Measurements from ENCODE around the gene CRIP3. TPM values are rescaled to one million over a fixed set of nuclear protein-coding genes. Genes with fewer than 3 reads are reported as not detected.

The CRIP3 gene
- total and polyA plus RNA-seq, 2 of the 13 experiments (the other 11 are each of a cell fraction or from before 2014, with no cell fraction given), result 6.3 to 9.3 TPM

DNA sequence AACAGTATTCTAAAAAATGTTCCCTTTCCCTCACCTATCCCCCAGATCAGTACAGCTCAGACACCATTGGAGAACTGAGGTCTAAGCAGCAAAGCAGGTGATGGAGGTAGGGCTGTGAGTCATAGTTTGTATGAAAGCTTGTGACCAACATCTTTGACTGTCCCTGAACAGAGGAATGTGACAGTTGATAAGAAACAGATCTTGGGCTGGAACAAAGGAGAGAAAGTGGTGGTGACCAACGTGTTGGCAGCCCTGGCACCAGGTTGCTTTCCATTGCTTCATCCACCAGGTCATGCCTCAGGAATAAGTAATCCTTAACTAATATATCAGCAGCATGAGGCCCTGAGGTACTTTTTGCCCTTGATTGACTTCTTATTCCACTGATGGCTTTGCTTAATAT is 19.9 kb upstream of the CRIP3 start (continued):
- TF ChIP-seq, protein P1, sequence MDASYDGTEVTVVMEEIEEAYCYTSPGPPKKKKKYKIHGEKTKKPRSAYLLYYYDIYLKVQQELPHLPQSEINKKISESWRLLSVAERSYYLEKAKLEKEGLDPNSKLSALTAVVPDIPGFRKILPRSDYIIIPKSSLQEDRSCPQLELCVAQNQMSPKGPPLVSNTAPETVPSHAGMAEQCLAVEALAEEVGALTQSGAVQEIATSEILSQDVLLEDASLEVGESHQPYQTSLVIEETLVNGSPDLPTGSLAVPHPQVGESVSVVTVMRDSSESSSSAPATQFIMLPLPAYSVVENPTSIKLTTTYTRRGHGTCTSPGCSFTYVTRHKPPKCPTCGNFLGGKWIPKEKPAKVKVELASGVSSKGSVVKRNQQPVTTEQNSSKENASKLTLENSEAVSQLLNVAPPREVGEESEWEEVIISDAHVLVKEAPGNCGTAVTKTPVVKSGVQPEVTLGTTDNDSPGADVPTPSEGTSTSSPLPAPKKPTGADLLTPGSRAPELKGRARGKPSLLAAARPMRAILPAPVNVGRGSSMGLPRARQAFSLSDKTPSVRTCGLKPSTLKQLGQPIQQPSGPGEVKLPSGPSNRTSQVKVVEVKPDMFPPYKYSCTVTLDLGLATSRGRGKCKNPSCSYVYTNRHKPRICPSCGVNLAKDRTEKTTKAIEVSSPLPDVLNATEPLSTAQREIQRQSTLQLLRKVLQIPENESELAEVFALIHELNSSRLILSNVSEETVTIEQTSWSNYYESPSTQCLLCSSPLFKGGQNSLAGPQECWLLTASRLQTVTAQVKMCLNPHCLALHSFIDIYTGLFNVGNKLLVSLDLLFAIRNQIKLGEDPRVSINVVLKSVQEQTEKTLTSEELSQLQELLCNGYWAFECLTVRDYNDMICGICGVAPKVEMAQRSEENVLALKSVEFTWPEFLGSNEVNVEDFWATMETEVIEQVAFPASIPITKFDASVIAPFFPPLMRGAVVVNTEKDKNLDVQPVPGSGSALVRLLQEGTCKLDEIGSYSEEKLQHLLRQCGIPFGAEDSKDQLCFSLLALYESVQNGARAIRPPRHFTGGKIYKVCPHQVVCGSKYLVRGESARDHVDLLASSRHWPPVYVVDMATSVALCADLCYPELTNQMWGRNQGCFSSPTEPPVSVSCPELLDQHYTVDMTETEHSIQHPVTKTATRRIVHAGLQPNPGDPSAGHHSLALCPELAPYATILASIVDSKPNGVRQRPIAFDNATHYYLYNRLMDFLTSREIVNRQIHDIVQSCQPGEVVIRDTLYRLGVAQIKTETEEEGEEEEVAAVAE (CRISPR knock-in tag; IDR thresholded peaks at IDR 0.05; ENCODE audit: borderline replicate concordance), result no peak
- TF ChIP-seq, protein P2, sequence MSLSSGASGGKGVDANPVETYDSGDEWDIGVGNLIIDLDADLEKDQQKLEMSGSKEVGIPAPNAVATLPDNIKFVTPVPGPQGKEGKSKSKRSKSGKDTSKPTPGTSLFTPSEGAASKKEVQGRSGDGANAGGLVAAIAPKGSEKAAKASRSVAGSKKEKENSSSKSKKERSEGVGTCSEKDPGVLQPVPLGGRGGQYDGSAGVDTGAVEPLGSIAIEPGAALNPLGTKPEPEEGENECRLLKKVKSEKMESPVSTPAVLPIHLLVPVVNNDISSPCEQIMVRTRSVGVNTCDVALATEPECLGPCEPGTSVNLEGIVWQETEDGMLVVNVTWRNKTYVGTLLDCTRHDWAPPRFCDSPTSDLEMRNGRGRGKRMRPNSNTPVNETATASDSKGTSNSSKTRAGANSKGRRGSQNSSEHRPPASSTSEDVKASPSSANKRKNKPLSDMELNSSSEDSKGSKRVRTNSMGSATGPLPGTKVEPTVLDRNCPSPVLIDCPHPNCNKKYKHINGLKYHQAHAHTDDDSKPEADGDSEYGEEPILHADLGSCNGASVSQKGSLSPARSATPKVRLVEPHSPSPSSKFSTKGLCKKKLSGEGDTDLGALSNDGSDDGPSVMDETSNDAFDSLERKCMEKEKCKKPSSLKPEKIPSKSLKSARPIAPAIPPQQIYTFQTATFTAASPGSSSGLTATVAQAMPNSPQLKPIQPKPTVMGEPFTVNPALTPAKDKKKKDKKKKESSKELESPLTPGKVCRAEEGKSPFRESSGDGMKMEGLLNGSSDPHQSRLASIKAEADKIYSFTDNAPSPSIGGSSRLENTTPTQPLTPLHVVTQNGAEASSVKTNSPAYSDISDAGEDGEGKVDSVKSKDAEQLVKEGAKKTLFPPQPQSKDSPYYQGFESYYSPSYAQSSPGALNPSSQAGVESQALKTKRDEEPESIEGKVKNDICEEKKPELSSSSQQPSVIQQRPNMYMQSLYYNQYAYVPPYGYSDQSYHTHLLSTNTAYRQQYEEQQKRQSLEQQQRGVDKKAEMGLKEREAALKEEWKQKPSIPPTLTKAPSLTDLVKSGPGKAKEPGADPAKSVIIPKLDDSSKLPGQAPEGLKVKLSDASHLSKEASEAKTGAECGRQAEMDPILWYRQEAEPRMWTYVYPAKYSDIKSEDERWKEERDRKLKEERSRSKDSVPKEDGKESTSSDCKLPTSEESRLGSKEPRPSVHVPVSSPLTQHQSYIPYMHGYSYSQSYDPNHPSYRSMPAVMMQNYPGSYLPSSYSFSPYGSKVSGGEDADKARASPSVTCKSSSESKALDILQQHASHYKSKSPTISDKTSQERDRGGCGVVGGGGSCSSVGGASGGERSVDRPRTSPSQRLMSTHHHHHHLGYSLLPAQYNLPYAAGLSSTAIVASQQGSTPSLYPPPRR (CRISPR knock-in tag; IDR thresholded peaks at IDR 0.05; ENCODE audit: borderline replicate concordance), result no peak
- TF ChIP-seq ZNF616 (CRISPR knock-in tag; IDR thresholded peaks at IDR 0.05; ENCODE audit: low read depth) (no peak), ARNT (IDR thresholded peaks at IDR 0.05) (no peak), ZFP1 (CRISPR knock-in tag; IDR thresholded peaks at IDR 0.05) (no peak)
